GM23248 (cell line): ENCODE results near the gene TIPRL. TPM values are rescaled to one million over a fixed set of nuclear protein-coding genes. Genes with fewer than 3 reads are reported as not detected.

ENCODE experiments used
- DNase-seq: peaks from one replicate; pipeline ENCODE4 v3.0.0-alpha.2; 2015
- H2AFZ ChIP-seq: fragments of 200-600 bp; sonication (generic); 2 replicates; pipeline ENCODE4 v1.6.1; 2016; ENCODE audit warnings: antibody characterized with exemption
- H3F3A ChIP-seq: fragments of 200-600 bp; sonication (generic); 2 replicates; pipeline ENCODE4 v1.6.1; 2016; ENCODE audit warnings: mild to moderate bottlenecking, antibody characterized with exemption, mixed run types; ENCODE audit not compliant: insufficient read depth
- H3K27ac ChIP-seq: fragments of 200-600 bp; sonication (generic); 2 replicates; pipeline ENCODE4 v1.5.1; 2016; ENCODE audit warnings: mild to moderate bottlenecking
- H3K27me3 ChIP-seq: fragments of 200-600 bp; sonication (generic); replicated peaks from 2 replicates; pipeline ENCODE4 v1.6.1; 2016; ENCODE audit warnings: mild to moderate bottlenecking; ENCODE audit not compliant: insufficient read depth
- H3K36me3 ChIP-seq: fragments of 200-600 bp; sonication (generic); 2 replicates; pipeline ENCODE4 v1.6.1; 2016; ENCODE audit warnings: low read depth, mild to moderate bottlenecking
- H3K4me1 ChIP-seq: fragments of 200-600 bp; sonication (generic); 2 replicates; pipeline ENCODE4 v1.6.1; 2016; ENCODE audit warnings: mild to moderate bottlenecking; ENCODE audit not compliant: insufficient read depth
- H3K4me2 ChIP-seq: fragments of 200-600 bp; sonication (generic); one replicate; pipeline ENCODE4 v1.6.1; 2016; ENCODE audit warnings: mild to moderate bottlenecking; ENCODE audit not compliant: unreplicated experiment
- H3K4me3 ChIP-seq: fragments of 200-600 bp; sonication (generic); 2 replicates; pipeline ENCODE4 v1.5.1; 2016; ENCODE audit warnings: mild to moderate bottlenecking
- H3K79me2 ChIP-seq: fragments of 200-600 bp; sonication (generic); 2 replicates; pipeline ENCODE4 v1.6.1; 2016; ENCODE audit warnings: mild to moderate bottlenecking; ENCODE audit not compliant: insufficient read depth
- H3K9ac ChIP-seq: fragments of 200-600 bp; sonication (generic); 2 replicates; pipeline ENCODE4 v1.6.1; 2016; ENCODE audit warnings: mild to moderate bottlenecking
- H3K9me2 ChIP-seq: fragments of 200-600 bp; sonication (generic); 2 replicates; pipeline ENCODE4 v1.6.1; 2016; ENCODE audit warnings: mixed run types, mild to moderate bottlenecking, moderate library complexity; ENCODE audit not compliant: insufficient read depth
- H3K9me3 ChIP-seq: fragments of 200-600 bp; sonication (generic); one replicate; pipeline ENCODE4 v1.6.1; 2017; ENCODE audit warnings: low read depth
- H4K20me1 ChIP-seq: fragments of 200-600 bp; sonication (generic); 2 replicates; pipeline ENCODE4 v1.6.0; 2016; ENCODE audit not compliant: insufficient read depth
- EZH2 ChIP-seq: fragments of 200-600 bp; sonication (generic); IDR thresholded peaks from 2 replicates; pipeline ENCODE4 v1.6.1; 2018; ENCODE audit warnings: antibody characterized with exemption, mild to moderate bottlenecking; ENCODE audit not compliant: insufficient read depth, poor library complexity, severe bottlenecking
- EZH2phosphoT487 ChIP-seq: fragments of 200-600 bp; sonication (generic); IDR thresholded peaks from 2 replicates; pipeline ENCODE4 v1.6.1; 2018; ENCODE audit warnings: antibody characterized with exemption, moderate library complexity, mild to moderate bottlenecking, low read depth; ENCODE audit not compliant: insufficient read depth
- WGBS, 2 experiments: methylation state at CpG; one replicate each; pipeline ENCODE4 v1.1.6; 2015 to 2017; ENCODE audit warnings: low lambda C conversion rate in 2 of 2, low coverage in 1 of 2; ENCODE audit errors: missing lambda C conversion rate in 2 of 2; 5-methylcytosine and 5-hydroxymethylcytosine counted together
- in situ Hi-C: fragments of 300-500 bp; cut with MboI; formaldehyde crosslinking; loops from 2 replicates; pipeline ENCODE4 v1.15.0; 2020
- polyA plus RNA-seq: library from polyadenylated mRNA; unstranded; fragments of >200 nt; fragmentation: Nextera tagmentation; extraction: Ambion mirVana; gene quantifications from 2 replicates; pipeline ENCODE4 v1.2.1, GENCODE V29; 2016
- small RNA-seq: library from RNA; depleted of rRNA; stranded (forward); fragments of <200 nt; gene quantifications from one replicate; pipeline ENCODE3, GENCODE V24; 2014; ENCODE audit warnings: low read depth, low replicate concordance
- total RNA-seq: library from RNA; depleted of rRNA; stranded (reverse); fragments of >200 nt; shearing (Covaris generic); gene quantifications from 2 replicates; pipeline ENCODE4 v1.2.3, GENCODE V29; 2014; rRNA removed

Gene TIPRL
- total and polyA plus RNA-seq, 2 experiments from 2014 or later: 36.6 to 62.9 TPM

- DNase-seq: no peak
- in situ Hi-C loops: no loop called here
- Histone ChIP-seq H4K20me1 (peaks cover 3% of the 10 kb centered on the region; the same call in 1 of the 2 replicates), H3K27ac (no peak overlapping the region), H3K9ac (no peak overlapping the region), H3K9me2 (no peaks in the 10 kb centered on the region), H3K36me3 (peaks cover 43% of the 10 kb centered on the region), H3K79me2 (peaks cover 66% of the 10 kb centered on the region), H3K9me3 (no peaks in the 10 kb centered on the region), H3K4me3 (no peak overlapping the region), H2AFZ (no peak overlapping the region), H3F3A (no peaks in the 10 kb centered on the region; the same call in 1 of the 2 replicates), H3K4me2 (no peak overlapping the region), H3K4me1 (no peaks in the 10 kb centered on the region; the same call in 1 of the 2 replicates), H3K27me3 (no peaks in the 10 kb centered on the region)
- WGBS, 2 experiments: 67 to 70% methylated on average over 3 of the region's 3 CpGs
- TF ChIP-seq EZH2phosphoT487: no peak
- TF ChIP-seq EZH2: no peak
These were observed 66.3 kb downstream of the TIPRL start for GRCh38 chr1:168245042-168245441.

GRCh38 chr1:168246506-168246905 lies 67.7 kb downstream of the TIPRL start:
- Histone ChIP-seq H3K27me3 (no peaks in the 10 kb centered on the region), H3K9me3 (no peaks in the 10 kb centered on the region), H4K20me1 (peaks cover 3% of the 10 kb centered on the region; the same call in 1 of the 2 replicates), H3K9me2 (no peaks in the 10 kb centered on the region), H3K4me3 (no peak overlapping the region), H3K4me1 (no peaks in the 10 kb centered on the region; the same call in 1 of the 2 replicates), H3K79me2 (peaks cover 77% of the 10 kb centered on the region), H3K9ac (no peak overlapping the region), H3K27ac (no peak overlapping the region), H3K36me3 (peaks cover 46% of the 10 kb centered on the region), H3F3A (no peaks in the 10 kb centered on the region; the same call in 1 of the 2 replicates), H2AFZ (no peak overlapping the region), H3K4me2 (no peak overlapping the region)
- TF ChIP-seq EZH2phosphoT487: no peak
- no peak for TF ChIP-seq EZH2
- DNase-seq: no peak
- 93 to 94% methylated on average over 5 of the region's 5 CpGs for WGBS, 2 experiments
- in situ Hi-C loops: no loop called here

Small RNA genes lying within 50 kb of the gene (small RNA-seq; reads per million reads assigned to genes)
- gene AL021397.1: not detected

Other genes starting within 250 kb of the TIPRL start
- 56.0 and 63.4 TPM in 2 replicates for gene DCAF6, start 242.3 kb upstream of the TIPRL start, total RNA-seq
- 94.1 and 99.6 TPM in 2 replicates for gene DCAF6, start 242.3 kb upstream of the TIPRL start, polyA plus RNA-seq
- gene MPC2, start 241.9 kb upstream of the TIPRL start, total RNA-seq: 65.5 and 93.8 TPM in 2 replicates
- 188 TPM in 2 replicates for gene MPC2, start 241.9 kb upstream of the TIPRL start, polyA plus RNA-seq
- gene GPR161, start 42.0 kb upstream of the TIPRL start, total RNA-seq: 9.0 and 14.2 TPM in 2 replicates
- 11.0 and 11.8 TPM in 2 replicates for gene GPR161, start 42.0 kb upstream of the TIPRL start, polyA plus RNA-seq
- 38.4 and 38.7 TPM in 2 replicates for gene SFT2D2, start 47.0 kb downstream of the TIPRL start, total RNA-seq
- gene SFT2D2, start 47.0 kb downstream of the TIPRL start, polyA plus RNA-seq: 54.4 and 54.9 TPM in 2 replicates
- 1.2 and 2.3 TPM in 2 replicates for gene TBX19, start 101.9 kb downstream of the TIPRL start, total RNA-seq
- gene TBX19, start 101.9 kb downstream of the TIPRL start, polyA plus RNA-seq: 1.1 and 1.4 TPM in 2 replicates